Stomach (tissue), 4 donors: ENCODE measurements around the gene ATG2B.

ENCODE experiments used
- CTCF ChIP-seq, 7 experiments: fragments of 450-650 bp in 4 of 7; fragments of 200-600 bp in 3 of 7; sonication (generic) in 3 of 7; IDR thresholded peaks; one replicate each; pipeline ENCODE4 v1.5.1; 2016 to 2019; ENCODE audit warnings: antibody characterized with exemption in 7 of 7, control low read depth in 2 of 7, mild to moderate bottlenecking in 1 of 7
- EP300 ChIP-seq: sonication (generic); formaldehyde crosslinking; IDR thresholded peaks from one replicate; pipeline ENCODE4 v1.6.1; 2017; ENCODE audit warnings: antibody characterized with exemption

DNA sequence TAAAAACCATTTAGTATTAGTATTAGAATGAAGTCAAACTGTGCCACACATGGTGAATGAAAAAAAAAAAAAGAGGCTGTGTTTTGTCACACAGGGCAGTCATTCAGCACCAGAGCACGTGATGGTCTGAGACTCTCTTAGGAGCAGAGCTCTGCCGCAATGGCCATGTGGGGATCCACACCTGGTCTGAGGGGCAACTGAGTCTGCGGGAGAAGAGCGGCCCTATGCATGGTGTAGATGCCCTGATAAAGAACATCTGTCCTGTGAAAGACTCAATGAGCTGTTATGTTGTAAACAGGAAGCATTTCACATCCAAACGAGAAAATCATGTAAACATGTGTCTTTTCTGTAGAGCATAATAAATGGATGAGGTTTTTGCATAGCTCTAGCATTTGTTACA lies 119.4 kb downstream of the ATG2B start:
- no peak for TF ChIP-seq CTCF (IDR thresholded peaks at IDR 0.05)
- no peak for TF ChIP-seq EP300
